HEK293 (cell line): ENCODE measurements around the gene MOB3C.
A peak's percentile ranks its signal among the peaks of the same experiment; 100 is the strongest.

Experiments
- CTCF ChIA-PET: fragments of 350-600 bp; formaldehyde crosslinking; extraction: SDS; loops from one replicate; lab custom pipeline; 2021; ENCODE audit warnings: antibody characterized with exemption; lab: Yijun Ruan, JAX
- POLR2A ChIA-PET: fragments of 300-600 bp; formaldehyde crosslinking; extraction: SDS; loops from one replicate; lab custom pipeline; 2020; ENCODE audit warnings: antibody characterized with exemption, inconsistent platforms; lab: Yijun Ruan, JAX
- H3K27ac ChIP-seq: fragments of 200-500 bp; sonication (Bioruptor generic); 2 replicates; pipeline ENCODE4 v1.5.1; 2014; ENCODE audit warnings: low read depth, low read length, control low read depth, inconsistent platforms; ENCODE audit errors: extremely low read depth
- H3K36me3 ChIP-seq, 2 experiments: fragments of 200-500 bp in 1 of 2; sonication (Bioruptor generic) in 1 of 2; 1 replicate in 1 of 2; 2 replicates in 1 of 2; pipeline ENCODE4 v1.5.1; 2014 to 2017; ENCODE audit warnings: inconsistent platforms in 2 of 2, low read length in 2 of 2; ENCODE audit not compliant: control insufficient read depth in 2 of 2, insufficient read depth in 1 of 2
- H3K4me1 ChIP-seq: fragments of 200-500 bp; sonication (Bioruptor generic); 2 replicates; pipeline ENCODE4 v1.5.1; 2014; ENCODE audit warnings: mild to moderate bottlenecking, low read length, inconsistent platforms; ENCODE audit not compliant: control insufficient read depth, insufficient read depth
- H3K4me3 ChIP-seq: 2 replicates; pipeline ENCODE4 v1.5.1; 2011; ENCODE audit warnings: low read depth, mild to moderate bottlenecking, control low read depth, low read length, moderate library complexity
- H3K9me3 ChIP-seq: fragments of 200-500 bp; sonication (Bioruptor generic); 2 replicates; pipeline ENCODE4 v1.5.1; 2014; ENCODE audit warnings: low read depth, low read length, inconsistent platforms; ENCODE audit not compliant: control insufficient read depth, insufficient read depth
- AEBP2 ChIP-seq: fragments of 450-650 bp; formaldehyde crosslinking; IDR thresholded peaks from 2 replicates; pipeline ENCODE4 v1.5.1; 2016; ENCODE audit warnings: missing biosample characterization, missing genetic modification characterization, borderline replicate concordance
- HIC1 ChIP-seq: fragments of 450-650 bp; formaldehyde crosslinking; IDR thresholded peaks from 2 replicates; pipeline ENCODE4 v1.5.1; 2016; ENCODE audit warnings: missing biosample characterization, missing genetic modification characterization
- MYNN ChIP-seq: fragments of 450-650 bp; formaldehyde crosslinking; IDR thresholded peaks from 2 replicates; pipeline ENCODE4 v1.5.1; 2016; ENCODE audit warnings: missing biosample characterization, missing genetic modification characterization, borderline replicate concordance
- MZF1 ChIP-seq: fragments of 450-650 bp; formaldehyde crosslinking; IDR thresholded peaks from 2 replicates; pipeline ENCODE4 v1.5.1; 2017; ENCODE audit warnings: missing biosample characterization, missing genetic modification characterization, borderline replicate concordance
- OVOL3 ChIP-seq: fragments of 450-650 bp; formaldehyde crosslinking; IDR thresholded peaks from 2 replicates; pipeline ENCODE4 v1.5.1; 2016; ENCODE audit warnings: missing biosample characterization, missing genetic modification characterization
- PRDM1 ChIP-seq: fragments of 450-650 bp; formaldehyde crosslinking; IDR thresholded peaks from 2 replicates; pipeline ENCODE4; 2016; ENCODE audit warnings: missing biosample characterization, missing genetic modification characterization
- RBAK ChIP-seq: fragments of 450-650 bp; formaldehyde crosslinking; IDR thresholded peaks from 2 replicates; pipeline ENCODE4 v1.5.1; 2016; ENCODE audit warnings: missing biosample characterization, missing genetic modification characterization
- REPIN1 ChIP-seq: fragments of 450-650 bp; formaldehyde crosslinking; IDR thresholded peaks from 2 replicates; pipeline ENCODE4 v1.5.1; 2017; ENCODE audit warnings: missing biosample characterization, missing genetic modification characterization, low read depth
- SP7 ChIP-seq: fragments of 450-650 bp; formaldehyde crosslinking; IDR thresholded peaks from 2 replicates; pipeline ENCODE4 v1.5.1; 2016; ENCODE audit warnings: missing biosample characterization, missing genetic modification characterization
- ZIC2 ChIP-seq: fragments of 450-650 bp; formaldehyde crosslinking; IDR thresholded peaks from 2 replicates; pipeline ENCODE4 v1.5.1; 2016; ENCODE audit warnings: missing biosample characterization, missing genetic modification characterization
- ZNF114 ChIP-seq: fragments of 450-650 bp; formaldehyde crosslinking; IDR thresholded peaks from 2 replicates; pipeline ENCODE4 v1.5.0; 2017; ENCODE audit warnings: missing biosample characterization, missing genetic modification characterization
- ZNF121 ChIP-seq: fragments of 450-650 bp; formaldehyde crosslinking; IDR thresholded peaks from 2 replicates; pipeline ENCODE4 v1.5.1; 2016; ENCODE audit warnings: missing biosample characterization, missing genetic modification characterization
- ZNF140 ChIP-seq: fragments of 450-650 bp; formaldehyde crosslinking; IDR thresholded peaks from 2 replicates; pipeline ENCODE4 v1.5.1; 2016; ENCODE audit warnings: missing biosample characterization, missing genetic modification characterization
- ZNF155 ChIP-seq: fragments of 450-650 bp; formaldehyde crosslinking; IDR thresholded peaks from 2 replicates; pipeline ENCODE4 v1.5.1; 2016; ENCODE audit warnings: missing biosample characterization, missing genetic modification characterization
- ZNF202 ChIP-seq: fragments of 450-650 bp; formaldehyde crosslinking; IDR thresholded peaks from 2 replicates; pipeline ENCODE4 v1.5.1; 2016; ENCODE audit warnings: missing biosample characterization, missing genetic modification characterization, borderline replicate concordance
- ZNF280C ChIP-seq: fragments of 450-650 bp; formaldehyde crosslinking; IDR thresholded peaks from 2 replicates; pipeline ENCODE4 v1.5.1; 2016; ENCODE audit warnings: missing biosample characterization, missing genetic modification characterization
- ZNF404 ChIP-seq: fragments of 450-650 bp; formaldehyde crosslinking; IDR thresholded peaks from 2 replicates; pipeline ENCODE4 v1.5.1; 2017; ENCODE audit warnings: missing biosample characterization, missing genetic modification characterization
- ZNF423 ChIP-seq: fragments of 450-650 bp; formaldehyde crosslinking; IDR thresholded peaks from 2 replicates; pipeline ENCODE4 v1.5.1; 2016; ENCODE audit warnings: missing biosample characterization, missing genetic modification characterization
- ZNF544 ChIP-seq: fragments of 450-650 bp; formaldehyde crosslinking; IDR thresholded peaks from 2 replicates; pipeline ENCODE4 v1.5.0; 2017; ENCODE audit warnings: missing biosample characterization, missing genetic modification characterization
- ZNF558 ChIP-seq: fragments of 450-650 bp; formaldehyde crosslinking; IDR thresholded peaks from 2 replicates; pipeline ENCODE4 v1.5.1; 2016; ENCODE audit warnings: missing biosample characterization, missing genetic modification characterization
- ZNF571 ChIP-seq: fragments of 450-650 bp; formaldehyde crosslinking; IDR thresholded peaks from 2 replicates; pipeline ENCODE4 v1.5.0; 2017; ENCODE audit warnings: missing biosample characterization, missing genetic modification characterization
- ZNF596 ChIP-seq: fragments of 450-650 bp; IDR thresholded peaks from 2 replicates; pipeline ENCODE4 v1.5.0; 2018; ENCODE audit warnings: missing biosample characterization, mild to moderate bottlenecking, missing genetic modification characterization, moderate library complexity
- ZNF677 ChIP-seq: fragments of 450-650 bp; IDR thresholded peaks from 2 replicates; pipeline ENCODE4 v1.5.0; 2018; ENCODE audit warnings: missing biosample characterization, mild to moderate bottlenecking, missing genetic modification characterization, moderate library complexity
- ZNF692 ChIP-seq: fragments of 450-650 bp; formaldehyde crosslinking; IDR thresholded peaks from 2 replicates; pipeline ENCODE4 v1.5.1; 2016; ENCODE audit warnings: missing biosample characterization, missing genetic modification characterization
- ZNF776 ChIP-seq: fragments of 450-650 bp; formaldehyde crosslinking; IDR thresholded peaks from 2 replicates; pipeline ENCODE4 v1.5.0; 2017; ENCODE audit warnings: missing biosample characterization, missing genetic modification characterization, borderline replicate concordance
- ZNF785 ChIP-seq: fragments of 450-650 bp; formaldehyde crosslinking; IDR thresholded peaks from 2 replicates; pipeline ENCODE4 v1.5.1; 2016; ENCODE audit warnings: missing biosample characterization, missing genetic modification characterization
- ZSCAN16 ChIP-seq: fragments of 450-650 bp; formaldehyde crosslinking; IDR thresholded peaks from 2 replicates; pipeline ENCODE4 v1.5.1; 2016; ENCODE audit warnings: missing biosample characterization, missing genetic modification characterization
- ZSCAN5A ChIP-seq: fragments of 450-650 bp; formaldehyde crosslinking; IDR thresholded peaks from 2 replicates; pipeline ENCODE4 v1.5.1; 2016; ENCODE audit warnings: missing biosample characterization, missing genetic modification characterization

Gene MOB3C

GRCh38 chr1:46645815-46646214 is 29.2 kb upstream of the MOB3C start:
- Histone ChIP-seq H3K4me1 (peaks cover 5% of the 10 kb centered on the region), H3K4me3 (no peak overlapping the region), H3K27ac (no peak overlapping the region), H3K9me3 (no peaks in the 10 kb centered on the region), H3K36me3 (peaks cover 20 to 71% of the 10 kb centered on the region in 2 experiments)
- ChIA-PET POLR2A (no interaction called here), CTCF (interaction anchor here (0.6 kb wide), 1 partner anchor 101 kb away, joined by 3 read pairs; no protein-coding TSS in a partner anchor)
- no peak for TF ChIP-seq REPIN1 (tag by site-specific recombination)
- no peak for TF ChIP-seq ZNF114 (tag by site-specific recombination)
- no peak for TF ChIP-seq ZNF280C
- TF ChIP-seq ZSCAN16 (tag by site-specific recombination): no peak
- peak; percentile 96 for TF ChIP-seq ZNF121
- TF ChIP-seq ZNF423 (tag by site-specific recombination): no peak

GRCh38 chr1:46643368-46643775 is 26.8 kb upstream of the MOB3C start:
- Histone ChIP-seq H3K4me3 (no peak overlapping the region), H3K9me3 (no peaks in the 10 kb centered on the region), H3K27ac (no peak overlapping the region), H3K4me1 (peaks cover 5% of the 10 kb centered on the region), H3K36me3 (peaks cover 3 to 60% of the 10 kb centered on the region in 2 experiments; a peak in 2 of 3 replicates)
- POLR2A ChIA-PET: interaction anchor here (0.5 to 1.8 kb wide), 3 partner anchors 35 to 374 kb away, joined by 3 to 7 read pairs (median 3); partner anchors contain the start of gene MKNK1
- CTCF ChIA-PET: interaction anchor here (0.8 kb wide), 1 partner anchor 39 kb away, joined by 3 read pairs; the partner anchor contains the start of gene MKNK1
- TF ChIP-seq ZIC2 (tag by site-specific recombination): no peak
- no peak for TF ChIP-seq ZNF785 (tag by site-specific recombination)
- TF ChIP-seq ZNF140: no peak
- peak; percentile 93 for TF ChIP-seq SP7
- no peak for TF ChIP-seq ZNF677 (tag by site-specific recombination)
- TF ChIP-seq OVOL3 (tag by site-specific recombination): peak; percentile 91
- peak; percentile 59; the same call in 1 of the 2 replicates for TF ChIP-seq ZNF596 (tag by site-specific recombination)
- peak; percentile 93 for TF ChIP-seq MZF1 (tag by site-specific recombination)
- TF ChIP-seq RBAK (tag by site-specific recombination): no peak
- TF ChIP-seq ZSCAN5A (tag by site-specific recombination): no peak
- no peak for TF ChIP-seq HIC1
- no peak for TF ChIP-seq ZNF544 (tag by site-specific recombination)
- no peak for TF ChIP-seq AEBP2 (tag by site-specific recombination)
- no peak for TF ChIP-seq ZNF155 (tag by site-specific recombination)
- TF ChIP-seq MYNN (tag by site-specific recombination): no peak
- TF ChIP-seq ZSCAN16 (tag by site-specific recombination): no peak
- TF ChIP-seq ZNF558 (tag by site-specific recombination): peak; percentile 26; the same call in 1 of the 2 replicates
- peak; percentile 99 for TF ChIP-seq ZNF692 (tag by site-specific recombination)
- no peak for TF ChIP-seq PRDM1 (tag by site-specific recombination)
- no peak for TF ChIP-seq ZNF202 (tag by site-specific recombination)
- TF ChIP-seq ZNF571 (tag by site-specific recombination): no peak
- TF ChIP-seq ZNF776 (tag by site-specific recombination): no peak
- no peak for TF ChIP-seq ZNF404 (tag by site-specific recombination)
